Measurements from ENCODE around the gene AQP12B.

AQP12B gene

GRCh38 chr2:240712121-240712520 lies 29.4 kb upstream of the AQP12B start:
- TF ChIP-seq EZH2phosphoT487 (IDR thresholded peaks at IDR 0.05; ENCODE audit: low read depth) = no peak
- TF ChIP-seq, protein P1, sequence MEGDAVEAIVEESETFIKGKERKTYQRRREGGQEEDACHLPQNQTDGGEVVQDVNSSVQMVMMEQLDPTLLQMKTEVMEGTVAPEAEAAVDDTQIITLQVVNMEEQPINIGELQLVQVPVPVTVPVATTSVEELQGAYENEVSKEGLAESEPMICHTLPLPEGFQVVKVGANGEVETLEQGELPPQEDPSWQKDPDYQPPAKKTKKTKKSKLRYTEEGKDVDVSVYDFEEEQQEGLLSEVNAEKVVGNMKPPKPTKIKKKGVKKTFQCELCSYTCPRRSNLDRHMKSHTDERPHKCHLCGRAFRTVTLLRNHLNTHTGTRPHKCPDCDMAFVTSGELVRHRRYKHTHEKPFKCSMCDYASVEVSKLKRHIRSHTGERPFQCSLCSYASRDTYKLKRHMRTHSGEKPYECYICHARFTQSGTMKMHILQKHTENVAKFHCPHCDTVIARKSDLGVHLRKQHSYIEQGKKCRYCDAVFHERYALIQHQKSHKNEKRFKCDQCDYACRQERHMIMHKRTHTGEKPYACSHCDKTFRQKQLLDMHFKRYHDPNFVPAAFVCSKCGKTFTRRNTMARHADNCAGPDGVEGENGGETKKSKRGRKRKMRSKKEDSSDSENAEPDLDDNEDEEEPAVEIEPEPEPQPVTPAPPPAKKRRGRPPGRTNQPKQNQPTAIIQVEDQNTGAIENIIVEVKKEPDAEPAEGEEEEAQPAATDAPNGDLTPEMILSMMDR (IDR thresholded peaks at IDR 0.05; ENCODE audit: low read depth, low read length) = no peak

GRCh38 chr2:240711701-240712100 lies 29.0 kb upstream of the AQP12B start:
- no peak overlapping the region for H3K27ac ChIP-seq (ENCODE audit: low read length)
- no peak overlapping the region for H3K4me3 ChIP-seq (ENCODE audit: low read length)
- no peaks in the 10 kb centered on the region for H4K20me1 ChIP-seq (ENCODE audit: insufficient read depth, low read length)
- no peak overlapping the region for H3K4me2 ChIP-seq (ENCODE audit: low read length)
- TF ChIP-seq, protein P1 (IDR thresholded peaks at IDR 0.05; ENCODE audit: low read depth, low read length) = no peak
- no peak for TF ChIP-seq EZH2phosphoT487 (IDR thresholded peaks at IDR 0.05; ENCODE audit: low read depth)
- no peaks in the 10 kb centered on the region for H3K9me3 ChIP-seq (ENCODE audit: insufficient read depth, low read length)
- H3K36me3 ChIP-seq (replicated peaks; ENCODE audit: low read depth, low read length) = no peaks in the 10 kb centered on the region
- no peaks in the 10 kb centered on the region for H3K4me1 ChIP-seq (ENCODE audit: low read length)
- H3K9ac ChIP-seq (ENCODE audit: low read length) = no peak overlapping the region
- no peaks in the 10 kb centered on the region for H3K79me2 ChIP-seq (ENCODE audit: low read length)
- H3K27me3 ChIP-seq (ENCODE audit: low read depth, low read length) = no peaks in the 10 kb centered on the region
- no peak overlapping the region for H2AFZ ChIP-seq (ENCODE audit: low read depth, low read length)

More at GRCh38 chr2:240712121-240712520, 29.4 kb upstream of the AQP12B start:
- Histone ChIP-seq H3K9ac (ENCODE audit: low read length) (no peak overlapping the region), H3K36me3 (replicated peaks; ENCODE audit: low read depth, low read length) (no peaks in the 10 kb centered on the region), H3K9me3 (ENCODE audit: insufficient read depth, low read length) (no peaks in the 10 kb centered on the region), H3K27ac (ENCODE audit: low read length) (no peak overlapping the region), H3K4me2 (ENCODE audit: low read length) (no peak overlapping the region), H3K4me3 (ENCODE audit: low read length) (no peak overlapping the region), H2AFZ (ENCODE audit: low read depth, low read length) (no peak overlapping the region), H3K79me2 (ENCODE audit: low read length) (no peaks in the 10 kb centered on the region), H3K27me3 (ENCODE audit: low read depth, low read length) (no peaks in the 10 kb centered on the region), H3K4me1 (ENCODE audit: low read length) (no peaks in the 10 kb centered on the region), H4K20me1 (ENCODE audit: insufficient read depth, low read length) (no peaks in the 10 kb centered on the region)

DNA sequence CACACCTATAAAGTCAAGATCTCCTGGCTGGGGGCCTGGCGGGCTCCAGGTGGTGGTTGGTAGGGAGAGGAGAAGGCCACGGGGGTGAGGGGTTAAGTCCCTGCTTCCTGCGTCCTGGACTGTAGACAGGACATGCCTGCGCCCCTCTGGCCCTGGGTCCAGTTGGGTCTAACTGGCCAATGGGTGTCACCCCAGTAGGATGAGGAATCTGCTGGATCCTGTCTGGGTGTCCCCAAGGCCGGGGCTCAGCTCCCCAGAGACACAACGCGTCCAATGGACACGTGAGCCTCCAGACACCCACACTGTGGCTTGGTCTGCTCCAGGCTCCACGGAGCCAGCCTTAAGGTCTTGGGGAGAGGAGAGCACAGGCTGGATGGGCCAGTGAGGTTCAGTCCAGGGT lies 28.6 kb upstream of the AQP12B start:
- Histone ChIP-seq H3K4me3 (ENCODE audit: low read length) (no peak overlapping the region), H3K9me3 (ENCODE audit: insufficient read depth, low read length) (no peaks in the 10 kb centered on the region), H3K27ac (ENCODE audit: low read length) (no peak overlapping the region), H3K79me2 (ENCODE audit: low read length) (no peaks in the 10 kb centered on the region), H3K27me3 (ENCODE audit: low read depth, low read length) (no peaks in the 10 kb centered on the region), H3K36me3 (replicated peaks; ENCODE audit: low read depth, low read length) (no peaks in the 10 kb centered on the region), H4K20me1 (ENCODE audit: insufficient read depth, low read length) (no peaks in the 10 kb centered on the region), H2AFZ (ENCODE audit: low read depth, low read length) (no peak overlapping the region), H3K4me1 (ENCODE audit: low read length) (no peaks in the 10 kb centered on the region), H3K9ac (ENCODE audit: low read length) (no peak overlapping the region), H3K4me2 (ENCODE audit: low read length) (no peak overlapping the region)
- no peak for TF ChIP-seq EZH2phosphoT487 (IDR thresholded peaks at IDR 0.05; ENCODE audit: low read depth)
- TF ChIP-seq, protein P1 (IDR thresholded peaks at IDR 0.05; ENCODE audit: low read depth, low read length) = no peak

- Histone ChIP-seq H2AFZ (ENCODE audit: low read depth, low read length) (no peak overlapping the region), H3K9ac (ENCODE audit: low read length) (no peak overlapping the region), H3K9me3 (ENCODE audit: insufficient read depth, low read length) (no peaks in the 10 kb centered on the region), H3K4me1 (ENCODE audit: low read length) (no peaks in the 10 kb centered on the region), H3K27me3 (ENCODE audit: low read depth, low read length) (no peaks in the 10 kb centered on the region), H3K27ac (ENCODE audit: low read length) (no peak overlapping the region), H3K36me3 (replicated peaks; ENCODE audit: low read depth, low read length) (no peaks in the 10 kb centered on the region), H3K79me2 (ENCODE audit: low read length) (no peaks in the 10 kb centered on the region), H4K20me1 (ENCODE audit: insufficient read depth, low read length) (no peaks in the 10 kb centered on the region), H3K4me3 (ENCODE audit: low read length) (no peak overlapping the region), H3K4me2 (ENCODE audit: low read length) (no peak overlapping the region)
- no peak for TF ChIP-seq EZH2phosphoT487 (IDR thresholded peaks at IDR 0.05; ENCODE audit: low read depth)
- TF ChIP-seq, protein P1 (IDR thresholded peaks at IDR 0.05; ENCODE audit: low read depth, low read length) = no peak
These were observed 25.8 kb upstream of the AQP12B start for GRCh38 chr2:240708457-240708856.

Data from OCI-LY3 (cell line).